ENCODE results near the gene BCS1L. TPM values are rescaled to one million over a fixed set of nuclear protein-coding genes. Genes with fewer than 3 reads are reported as not detected.
A peak's percentile ranks its signal among the peaks of the same experiment; 100 is the strongest.

The BCS1L gene
- total RNA-seq, 2 experiments from 2014 or later, result 55.2 to 67.6 TPM

DNA sequence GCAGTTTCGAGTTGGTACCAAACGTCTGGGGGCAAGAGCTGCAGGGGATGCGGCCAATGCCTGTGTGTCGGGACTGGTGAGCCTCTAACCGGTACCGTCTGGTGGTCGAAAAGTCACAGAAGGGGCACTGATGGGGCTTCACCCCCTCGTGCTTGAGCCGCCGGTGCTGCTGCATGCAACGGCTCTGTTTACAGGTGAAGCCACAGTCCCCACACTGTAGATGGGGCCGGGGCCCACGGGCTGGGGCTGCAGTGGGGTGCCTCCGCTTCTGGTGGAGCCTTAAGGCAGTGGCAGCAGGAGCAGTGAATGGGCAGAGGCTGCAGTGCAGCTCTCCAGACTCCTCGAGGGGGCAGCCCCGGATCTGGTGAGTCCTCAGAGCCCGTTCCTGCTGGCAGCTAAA is 16.7 kb upstream of the BCS1L start:
- H3K9me3 Mint-ChIP-seq (ENCODE audit: low read depth), result no peaks in the 10 kb centered on the region
- no peak overlapping the region for H3K27ac Mint-ChIP-seq
- H3K4me1 Mint-ChIP-seq, result no peaks in the 10 kb centered on the region
- peaks cover 43% of the 10 kb centered on the region for H3K36me3 Mint-ChIP-seq
- CTCF ChIA-PET, result no interaction called here
- no peak overlapping the region for H3K4me3 Mint-ChIP-seq
- no peaks in the 10 kb centered on the region for H3K27me3 Mint-ChIP-seq
- no peak for DNase-seq
- no peak for ATAC-seq

GRCh38 chr2:218643751-218644310 is 15.7 kb upstream of the BCS1L start:
- DNase-seq, result no peak
- Mint-ChIP-seq H3K27me3 (no peaks in the 10 kb centered on the region), H3K4me3 (no peak overlapping the region), H3K9me3 (ENCODE audit: low read depth) (no peaks in the 10 kb centered on the region), H3K4me1 (peaks cover 4% of the 10 kb centered on the region), H3K27ac (no peak overlapping the region), H3K36me3 (peaks cover 40% of the 10 kb centered on the region)
- ATAC-seq, result no peak
- CTCF ChIA-PET, result interaction anchor here (0.7 to 3.1 kb wide), 2 partner anchors 15 to 37 kb away, joined by 3 to 11 read pairs; partner anchors contain the start of genes BCS1L and ZNF142

- no peaks in the 10 kb centered on the region for H3K9me3 Mint-ChIP-seq (ENCODE audit: low read depth)
- CTCF ChIA-PET, result interaction anchor here (0.7 to 3.1 kb wide), 2 partner anchors 14 to 38 kb away, joined by 3 to 11 read pairs; partner anchors contain the start of genes BCS1L and ZNF142
- peaks cover 41% of the 10 kb centered on the region for H3K36me3 Mint-ChIP-seq
- H3K27ac Mint-ChIP-seq, result no peak overlapping the region
- DNase-seq, result no peak
- H3K27me3 Mint-ChIP-seq, result no peaks in the 10 kb centered on the region
- no peak for ATAC-seq
- H3K4me1 Mint-ChIP-seq, result peaks cover 4% of the 10 kb centered on the region
- no peak overlapping the region for H3K4me3 Mint-ChIP-seq
Measured at GRCh38 chr2:218644721-218645120, 14.8 kb upstream of the BCS1L start.

- ATAC-seq (no peak), DNase-seq (no peak)
- CTCF ChIA-PET, result interaction anchor here (3.1 kb wide), 1 partner anchor 14 kb away, joined by 11 read pairs; the partner anchor contains the start of genes BCS1L and ZNF142
- no peak overlapping the region for H3K27ac Mint-ChIP-seq
- H3K4me3 Mint-ChIP-seq, result no peak overlapping the region
- H3K9me3 Mint-ChIP-seq (ENCODE audit: low read depth), result no peaks in the 10 kb centered on the region
- peaks cover 4% of the 10 kb centered on the region for H3K4me1 Mint-ChIP-seq
- peaks cover 38% of the 10 kb centered on the region for H3K36me3 Mint-ChIP-seq
- H3K27me3 Mint-ChIP-seq, result no peaks in the 10 kb centered on the region
Measured at GRCh38 chr2:218645126-218645525, 14.4 kb upstream of the BCS1L start.

- Mint-ChIP-seq H3K4me1 (peaks cover 4% of the 10 kb centered on the region), H3K4me3 (no peak overlapping the region), H3K36me3 (peaks cover 36% of the 10 kb centered on the region), H3K27me3 (no peaks in the 10 kb centered on the region), H3K27ac (no peak overlapping the region), H3K9me3 (ENCODE audit: low read depth) (no peaks in the 10 kb centered on the region)
- CTCF ChIA-PET, result interaction anchor here (0.5 to 4.4 kb wide), 12 partner anchors 9 to 205 kb away, joined by 3 to 40 read pairs (median 4); partner anchors contain the start of genes BCS1L, PLCD4, USP37 and ZNF142
- ATAC-seq (peak; percentile 81), DNase-seq (peak; percentile 72)
Measured at GRCh38 chr2:218648088-218648786, 11.2 kb upstream of the BCS1L start.

GRCh38 chr2:218648787-218649100 is 10.7 kb upstream of the BCS1L start:
- CTCF ChIA-PET, result interaction anchor here (0.5 to 4.4 kb wide), 8 partner anchors 9 to 204 kb away, joined by 3 to 40 read pairs (median 4); partner anchors contain the start of genes BCS1L, PLCD4, USP37 and ZNF142
- Mint-ChIP-seq H3K27ac (no peak overlapping the region), H3K36me3 (peaks cover 36% of the 10 kb centered on the region), H3K4me1 (peaks cover 4% of the 10 kb centered on the region), H3K9me3 (ENCODE audit: low read depth) (no peaks in the 10 kb centered on the region), H3K27me3 (no peaks in the 10 kb centered on the region), H3K4me3 (no peak overlapping the region)
- DNase-seq (no peak), ATAC-seq (no peak)

GRCh38 chr2:218655751-218656150 is 3.7 kb upstream of the BCS1L start:
- Mint-ChIP-seq H3K27me3 (no peaks in the 10 kb centered on the region), H3K4me1 (peaks cover 30% of the 10 kb centered on the region), H3K4me3 (no peak overlapping the region), H3K9me3 (ENCODE audit: low read depth) (no peaks in the 10 kb centered on the region), H3K36me3 (peaks cover 23% of the 10 kb centered on the region), H3K27ac (peak overlapping the region; percentile 18)
- DNase-seq, result no peak
- ATAC-seq, result no peak
- CTCF ChIA-PET, result interaction anchor here (1.2 kb wide), 1 partner anchor 192 kb away, joined by 3 read pairs; no protein-coding TSS in a partner anchor

DNA sequence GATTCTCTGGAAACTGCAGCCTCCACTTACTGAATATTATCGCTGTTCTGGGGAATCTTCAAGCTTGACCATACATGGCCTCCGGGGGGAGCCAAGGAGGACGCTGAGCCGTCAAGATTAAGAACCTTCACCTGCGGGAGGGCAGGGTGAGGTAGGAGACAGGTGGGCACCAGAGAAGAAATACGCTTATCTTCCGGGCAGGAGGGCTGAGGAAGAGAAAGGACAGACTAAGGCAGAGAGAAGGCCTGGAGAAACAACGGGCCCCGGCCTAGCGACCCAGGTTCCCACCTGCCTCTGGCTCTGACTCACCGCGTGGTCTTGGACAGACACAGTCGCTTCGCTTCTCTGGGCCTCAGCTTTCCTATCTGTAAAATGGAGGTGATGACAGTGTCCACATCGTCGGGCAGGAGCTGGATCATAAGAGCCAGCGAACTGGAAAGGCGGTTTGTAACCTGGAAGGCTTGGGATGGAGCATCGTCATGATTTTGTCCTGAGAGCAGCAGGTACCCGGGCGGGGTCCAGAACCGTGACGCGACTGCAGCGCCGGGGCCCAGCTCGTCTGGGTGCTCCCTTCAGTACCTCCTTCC is 719 bp upstream of the BCS1L start:
- Mint-ChIP-seq H3K27me3 (no peaks in the 10 kb centered on the region), H3K4me1 (peaks cover 38% of the 10 kb centered on the region), H3K36me3 (peaks cover 29% of the 10 kb centered on the region), H3K9me3 (ENCODE audit: low read depth) (no peaks in the 10 kb centered on the region), H3K27ac (peak overlapping the region; percentile 86), H3K4me3 (peak overlapping the region; percentile 90)
- peak; percentile 52 for ATAC-seq
- CTCF ChIA-PET, result interaction anchor here (0.6 to 6.9 kb wide), 23 partner anchors 8 to 263 kb away, joined by 3 to 82 read pairs (median 4); partner anchors contain the start of genes RNF25, STK36 and TTLL4
- peak; percentile 58 for DNase-seq

DNA sequence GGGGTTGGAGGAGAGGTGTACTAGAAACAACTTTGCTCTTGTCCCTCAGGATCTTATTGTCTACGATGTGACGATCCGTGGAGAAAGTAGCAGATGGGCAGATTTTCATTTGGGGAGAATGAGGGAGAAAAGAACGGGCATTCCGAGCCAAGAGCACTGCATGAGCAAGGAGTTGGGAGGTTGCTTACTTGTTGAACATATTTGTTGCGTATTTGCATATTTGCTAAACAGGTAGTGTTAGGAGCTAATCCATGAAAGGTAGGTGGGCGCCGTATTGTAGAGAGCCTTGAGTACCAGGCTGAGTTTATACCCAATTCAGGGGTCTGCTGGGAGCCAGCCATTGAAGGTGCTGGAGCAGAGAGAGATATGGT is 490 bp downstream of the BCS1L start:
- CTCF ChIA-PET, result interaction anchor here (0.6 to 6.9 kb wide), 20 partner anchors 7 to 264 kb away, joined by 3 to 82 read pairs (median 6); partner anchors contain the start of genes RNF25, STK36 and TTLL4
- Mint-ChIP-seq H3K36me3 (peaks cover 31% of the 10 kb centered on the region), H3K27me3 (no peaks in the 10 kb centered on the region), H3K4me1 (peaks cover 38% of the 10 kb centered on the region), H3K27ac (peak overlapping the region; percentile 86), H3K4me3 (peak overlapping the region; percentile 90), H3K9me3 (ENCODE audit: low read depth) (no peaks in the 10 kb centered on the region)
- DNase-seq, result no peak
- ATAC-seq, result no peak

- CTCF ChIA-PET, result interaction anchor here (6.9 kb wide), 1 partner anchor 13 kb away, joined by 40 read pairs; no protein-coding TSS in a partner anchor
- H3K4me1 Mint-ChIP-seq, result peaks cover 33% of the 10 kb centered on the region
- H3K9me3 Mint-ChIP-seq (ENCODE audit: low read depth), result no peaks in the 10 kb centered on the region
- no peak overlapping the region for H3K27ac Mint-ChIP-seq
- peaks cover 34% of the 10 kb centered on the region for H3K36me3 Mint-ChIP-seq
- H3K27me3 Mint-ChIP-seq, result no peaks in the 10 kb centered on the region
- ATAC-seq, result no peak
- no peak for DNase-seq
- no peak overlapping the region for H3K4me3 Mint-ChIP-seq
Measured at GRCh38 chr2:218662377-218662776, 2.9 kb downstream of the BCS1L start.

DNA sequence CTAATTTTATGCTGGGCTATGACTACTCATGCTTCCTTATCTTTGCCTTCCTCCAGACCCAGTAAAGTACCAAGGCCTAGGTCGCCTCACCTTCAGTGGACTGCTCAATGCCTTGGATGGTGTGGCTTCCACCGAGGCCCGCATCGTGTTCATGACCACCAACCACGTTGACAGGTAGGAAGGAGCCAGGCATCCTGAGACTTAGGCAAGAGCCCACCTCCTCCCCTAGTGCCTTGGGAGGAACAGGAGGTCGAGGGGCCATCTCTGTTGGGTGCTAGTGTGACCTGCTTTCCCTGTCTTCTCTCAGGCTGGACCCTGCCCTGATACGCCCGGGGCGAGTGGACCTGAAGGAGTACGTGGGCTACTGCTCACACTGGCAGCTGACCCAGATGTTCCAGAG is 3.3 kb downstream of the BCS1L start:
- Mint-ChIP-seq H3K4me1 (peaks cover 30% of the 10 kb centered on the region), H3K36me3 (peaks cover 34% of the 10 kb centered on the region), H3K27ac (no peak overlapping the region), H3K9me3 (ENCODE audit: low read depth) (no peaks in the 10 kb centered on the region), H3K4me3 (no peak overlapping the region), H3K27me3 (no peaks in the 10 kb centered on the region)
- ATAC-seq, result no peak
- CTCF ChIA-PET, result interaction anchor here (6.9 kb wide), 1 partner anchor 14 kb away, joined by 40 read pairs; no protein-coding TSS in a partner anchor
- no peak for DNase-seq

- no peaks in the 10 kb centered on the region for H3K27me3 Mint-ChIP-seq
- H3K4me1 Mint-ChIP-seq, result peaks cover 20% of the 10 kb centered on the region
- H3K27ac Mint-ChIP-seq, result no peak overlapping the region
- no peak overlapping the region for H3K4me3 Mint-ChIP-seq
- ATAC-seq (no peak), DNase-seq (no peak)
- H3K36me3 Mint-ChIP-seq, result peaks cover 34% of the 10 kb centered on the region
- CTCF ChIA-PET, result interaction anchor here (1.0 kb wide), 1 partner anchor 184 kb away, joined by 3 read pairs; no protein-coding TSS in a partner anchor
- H3K9me3 Mint-ChIP-seq (ENCODE audit: low read depth), result no peaks in the 10 kb centered on the region
Measured at GRCh38 chr2:218663901-218664300, 4.4 kb downstream of the BCS1L start.

DNA sequence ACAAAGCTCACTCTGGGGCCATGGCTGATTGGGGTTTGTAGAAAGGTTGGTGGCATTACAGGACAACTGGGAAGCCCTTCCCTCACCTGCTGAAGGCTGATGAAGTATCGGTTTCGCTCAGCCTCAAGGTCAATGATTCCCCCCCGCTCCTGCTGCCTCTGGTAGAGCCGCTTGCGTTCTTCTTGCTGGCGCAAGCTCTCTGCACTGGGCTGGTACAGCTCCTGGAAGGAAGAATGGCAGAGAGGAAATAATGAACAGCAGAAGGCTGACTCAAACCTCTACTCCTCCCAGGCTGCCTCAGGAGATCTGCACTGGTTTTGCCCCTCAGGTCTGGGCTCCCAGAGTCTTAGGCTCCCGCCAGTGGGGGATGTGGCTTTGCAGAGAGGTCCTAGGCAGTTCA is 5.2 kb downstream of the BCS1L start:
- no peak for ATAC-seq
- Mint-ChIP-seq H3K27me3 (no peaks in the 10 kb centered on the region), H3K4me3 (no peak overlapping the region), H3K9me3 (ENCODE audit: low read depth) (no peaks in the 10 kb centered on the region), H3K27ac (no peak overlapping the region), H3K36me3 (peaks cover 34% of the 10 kb centered on the region), H3K4me1 (peaks cover 20% of the 10 kb centered on the region)
- DNase-seq, result no peak
- CTCF ChIA-PET, result interaction anchor here (1.0 kb wide), 1 partner anchor 183 kb away, joined by 3 read pairs; no protein-coding TSS in a partner anchor
